PC-9 (cell line): ENCODE measurements around the gene PSMB9. TPM values are rescaled to one million over a fixed set of nuclear protein-coding genes. Genes with fewer than 3 reads are reported as not detected.
A peak's percentile ranks its signal among the peaks of the same experiment; 100 is the strongest.

Source experiments
- BruUV-seq: library from RNA; stranded (reverse); fragments of 400-500 nt; replicated peaks from 2 replicates; lab custom pipeline; 2021; lab: Mats Ljungman, UMichigan
- CTCF ChIA-PET: fragments of 300-600 bp; sonication (Branson Sonifier 250); formaldehyde crosslinking; loops from one replicate; lab custom pipeline; 2022; ENCODE audit warnings: antibody characterized with exemption; lab: Charles Lee
- POLR2A ChIA-PET: fragments of 300-600 bp; sonication (Branson Sonifier 250); formaldehyde crosslinking; loops from one replicate; lab custom pipeline; 2022; ENCODE audit warnings: antibody characterized with exemption; ENCODE audit not compliant: unreplicated experiment; lab: Charles Lee
- DNase-seq, 2 experiments: peaks; one replicate each; pipeline versions ENCODE4 v3.0.0 to v3.0.0-alpha.2; 2015 to 2022; ENCODE audit warnings: mixed read lengths in 1 of 2
- H2AFZ ChIP-seq: fragments of 200-600 bp; sonication (generic); 2 replicates; pipeline ENCODE4 v1.8.1; 2017; ENCODE audit warnings: antibody characterized with exemption
- H3F3A ChIP-seq: fragments of 200-600 bp; sonication (generic); 2 replicates; pipeline ENCODE4 v1.8.1; 2017; ENCODE audit warnings: antibody characterized with exemption, mild to moderate bottlenecking, low read depth; ENCODE audit not compliant: insufficient read depth
- H3K27ac ChIP-seq: fragments of 200-600 bp; sonication (generic); 2 replicates; pipeline ENCODE4 v1.6.1; 2016; ENCODE audit warnings: mixed run types
- H3K27me3 ChIP-seq: fragments of 200-600 bp; sonication (generic); 2 replicates; pipeline ENCODE4 v1.6.1; 2016; ENCODE audit warnings: low read depth, mixed run types; ENCODE audit not compliant: insufficient read depth
- H3K36me3 ChIP-seq: fragments of 200-600 bp; sonication (generic); 2 replicates; pipeline ENCODE4 v1.6.1; 2016; ENCODE audit warnings: low read depth, mixed run types
- H3K4me1 ChIP-seq: fragments of 200-600 bp; sonication (generic); replicated peaks from 2 replicates; pipeline ENCODE4 v1.6.1; 2016; ENCODE audit warnings: mixed run types; ENCODE audit not compliant: insufficient read depth
- H3K4me2 ChIP-seq: fragments of 200-600 bp; sonication (generic); 2 replicates; pipeline ENCODE4 v1.6.1; 2017; ENCODE audit warnings: mixed run types
- H3K4me3 ChIP-seq: fragments of 200-600 bp; sonication (generic); 2 replicates; pipeline ENCODE4 v1.6.1; 2016; ENCODE audit warnings: mixed run types
- H3K79me2 ChIP-seq: fragments of 200-600 bp; sonication (generic); 2 replicates; pipeline ENCODE4 v1.6.1; 2017; ENCODE audit warnings: low read depth, mixed run types
- H3K9me2 ChIP-seq: fragments of 200-600 bp; sonication (generic); 2 replicates; pipeline ENCODE4 v1.8.1; 2017; ENCODE audit warnings: mild to moderate bottlenecking; ENCODE audit not compliant: insufficient read depth
- H3K9me3 ChIP-seq: fragments of 200-600 bp; sonication (generic); 2 replicates; pipeline ENCODE4 v1.8.1; 2016; ENCODE audit warnings: low read depth; ENCODE audit not compliant: insufficient read depth
- H4K20me1 ChIP-seq: fragments of 200-600 bp; sonication (generic); 2 replicates; pipeline ENCODE4 v1.8.1; 2017; ENCODE audit not compliant: insufficient read depth
- CTCF ChIP-seq: fragments of 200-600 bp; sonication (generic); conservative IDR thresholded peaks from 2 replicates; pipeline ENCODE4 v1.6.1; 2017; ENCODE audit warnings: mixed run types, antibody characterized with exemption, mild to moderate bottlenecking, moderate library complexity
- EZH2 ChIP-seq: fragments of 200-600 bp; sonication (generic); IDR thresholded peaks from 2 replicates; pipeline ENCODE4 v1.8.0; 2017; ENCODE audit warnings: antibody characterized with exemption, low read depth
- intact Hi-C: fragments of 100-400 bp; cut with micrococcal nuclease; formaldehyde crosslinking; loops from one replicate; pipeline ENCODE4 v1.10.0; 2022; ENCODE audit not compliant: unreplicated experiment
- total RNA-seq: library from RNA; stranded (reverse); gene quantifications from 2 replicates; pipeline ENCODE4 v1.2.3, GENCODE V29; 2021

Gene PSMB9
- total RNA-seq, 1 experiment from 2014 or later, result 37.6 TPM

GRCh38 chr6:32905078-32905477 lies 51.1 kb downstream of the PSMB9 start:
- no TSS peak for BruUV-seq
- no peak overlapping the region for H3K4me3 ChIP-seq
- no peak for DNase-seq
- POLR2A ChIA-PET, result interaction anchor here (0.6 kb wide), 1 partner anchor 66 kb away, joined by 3 read pairs; no protein-coding TSS in a partner anchor
- intact Hi-C loops, result no loop called here
- H3F3A ChIP-seq, result no peaks in the 10 kb centered on the region
- H3K27ac ChIP-seq, result no peak overlapping the region
- H4K20me1 ChIP-seq, result no peaks in the 10 kb centered on the region
- CTCF ChIA-PET, result interaction anchor here (0.6 kb wide), 2 partner anchors 27 to 230 kb away, joined by 3 to 10 read pairs; no protein-coding TSS in a partner anchor
- H2AFZ ChIP-seq, result no peak overlapping the region
- H3K36me3 ChIP-seq, result no peaks in the 10 kb centered on the region
- no peaks in the 10 kb centered on the region for H3K9me2 ChIP-seq
- TF ChIP-seq CTCF (no peak), EZH2 (no peak)
- no peaks in the 10 kb centered on the region for H3K27me3 ChIP-seq
- H3K79me2 ChIP-seq, result no peaks in the 10 kb centered on the region
- H3K4me2 ChIP-seq, result no peak overlapping the region
- H3K4me1 ChIP-seq, result 0 out of 2 replicates have a peak, but pooled peaks cover 4% of the 10 kb centered on the region
- H3K9me3 ChIP-seq, result no peaks in the 10 kb centered on the region

GRCh38 chr6:32906539-32906938 lies 52.5 kb downstream of the PSMB9 start:
- 0 out of 2 replicates have a peak, but pooled peaks cover 4% of the 10 kb centered on the region for H3K4me1 ChIP-seq
- no peak overlapping the region for H2AFZ ChIP-seq
- no peaks in the 10 kb centered on the region for H3K27me3 ChIP-seq
- intact Hi-C loops, result no loop called here
- no peaks in the 10 kb centered on the region for H3K36me3 ChIP-seq
- peak in 1 of 2 experiments; percentile 41 for DNase-seq
- no peak overlapping the region for H3K4me3 ChIP-seq
- no peaks in the 10 kb centered on the region for H3K9me3 ChIP-seq
- POLR2A ChIA-PET, result no interaction called here
- CTCF ChIA-PET, result no interaction called here
- BruUV-seq, result no TSS peak
- TF ChIP-seq EZH2, result no peak
- TF ChIP-seq CTCF, result no peak
- no peaks in the 10 kb centered on the region for H3F3A ChIP-seq
- no peak overlapping the region for H3K4me2 ChIP-seq
- no peaks in the 10 kb centered on the region for H4K20me1 ChIP-seq
- no peaks in the 10 kb centered on the region for H3K79me2 ChIP-seq
- no peak overlapping the region for H3K27ac ChIP-seq
- no peaks in the 10 kb centered on the region for H3K9me2 ChIP-seq

- H3K79me2 ChIP-seq, result no peaks in the 10 kb centered on the region
- no peaks in the 10 kb centered on the region for H3K9me3 ChIP-seq
- no peak for DNase-seq
- POLR2A ChIA-PET, result interaction anchor here (0.6 kb wide), 1 partner anchor 22 kb away, joined by 8 read pairs; no protein-coding TSS in a partner anchor
- H3K27me3 ChIP-seq, result no peaks in the 10 kb centered on the region
- no peaks in the 10 kb centered on the region for H3F3A ChIP-seq
- no peaks in the 10 kb centered on the region for H3K9me2 ChIP-seq
- H3K4me2 ChIP-seq, result no peak overlapping the region
- BruUV-seq, result no TSS peak
- intact Hi-C loops, result no loop called here
- H3K36me3 ChIP-seq, result no peaks in the 10 kb centered on the region
- H2AFZ ChIP-seq, result no peak overlapping the region
- no peak for TF ChIP-seq EZH2
- no peak for TF ChIP-seq CTCF
- no peak overlapping the region for H3K4me3 ChIP-seq
- 0 out of 2 replicates have a peak, but pooled peaks cover 4% of the 10 kb centered on the region for H3K4me1 ChIP-seq
- no peak overlapping the region for H3K27ac ChIP-seq
- no peaks in the 10 kb centered on the region for H4K20me1 ChIP-seq
- CTCF ChIA-PET, result no interaction called here
Observed at GRCh38 chr6:32908897-32909296, 54.9 kb downstream of the PSMB9 start.

Other genes with a start within 250 kb of the PSMB9 start
- gene HLA-DQA1, start 216.8 kb upstream of the PSMB9 start, total RNA-seq, result not detected in 2 replicates
- 3.8 and 5.9 TPM in 2 replicates for gene HLA-DQB1, start 187.5 kb upstream of the PSMB9 start, total RNA-seq
- gene HLA-DQA2, start 112.8 kb upstream of the PSMB9 start, total RNA-seq, result not detected in 2 replicates
- not detected in 2 replicates for gene HLA-DQB2, start 90.7 kb upstream of the PSMB9 start, total RNA-seq
- 3.4 and 4.3 TPM in 2 replicates for gene HLA-DOB, start 37.2 kb upstream of the PSMB9 start, total RNA-seq
- gene TAP2, start 15.5 kb upstream of the PSMB9 start, total RNA-seq, result 70.6 and 91.2 TPM in 2 replicates
- gene PSMB8, start 10.1 kb upstream of the PSMB9 start, total RNA-seq, result 70.8 and 101 TPM in 2 replicates
- gene TAP1, start 488 bp upstream of the PSMB9 start, total RNA-seq, result 23.1 and 23.4 TPM in 2 replicates
- 0.73 and 1.1 TPM in 2 replicates for gene HLA-DMB, start 86.8 kb downstream of the PSMB9 start, total RNA-seq
- 18.3 and 22.1 TPM in 2 replicates for gene HLA-DMA, start 98.9 kb downstream of the PSMB9 start, total RNA-seq
- 130 and 157 TPM in 2 replicates for gene BRD2, start 114.4 kb downstream of the PSMB9 start, total RNA-seq
- not detected in 2 replicates for gene HLA-DOA, start 155.4 kb downstream of the PSMB9 start, total RNA-seq
- not detected in 2 replicates for gene HLA-DPA1, start 219.5 kb downstream of the PSMB9 start, total RNA-seq
- gene HLA-DPB1, start 221.8 kb downstream of the PSMB9 start, total RNA-seq, result not detected in 2 replicates